B cell (primary cell): ENCODE data around the gene RASSF3. TPM values are rescaled to one million over a fixed set of nuclear protein-coding genes. Genes with fewer than 3 reads are reported as not detected.

ENCODE experiments used
- ATAC-seq: fragments of 200-7000 bp; cut with Tn5 transposase; one replicate; pipeline ENCODE4 v1.10.0; 2021; ENCODE audit warnings: low read depth, mild to moderate bottlenecking, moderate number of reproducible peaks, moderate library complexity
- CTCF ChIA-PET: fragments of 350-600 bp; sonication (Branson Sonifier 250); formaldehyde crosslinking; loops from one replicate; lab custom pipeline; 2021; ENCODE audit warnings: antibody characterized with exemption, inconsistent platforms; lab: Charles Lee
- POLR2A ChIA-PET: fragments of 350-600 bp; sonication (Branson Sonifier 250); formaldehyde crosslinking; loops from one replicate; lab custom pipeline; 2021; ENCODE audit warnings: antibody characterized with exemption; lab: Charles Lee
- DNase-seq: peaks from one replicate; pipeline ENCODE4 v3.0.0; 2013
- H2AFZ ChIP-seq: 2 replicates; pipeline ENCODE4 v1.6.1; 2012; ENCODE audit warnings: mild to moderate bottlenecking, low read depth, low read length; ENCODE audit not compliant: insufficient read depth, poor library complexity, severe bottlenecking
- H3K27ac ChIP-seq, 2 donors: 1 replicate in 1 of 2; 2 replicates in 1 of 2; pipeline ENCODE4 v1.5.1; 2012 to 2013; ENCODE audit warnings: low read length in 2 of 2, mild to moderate bottlenecking in 2 of 2, moderate library complexity in 1 of 2
- H3K27me3 ChIP-seq, 4 experiments: fragments of 200-600 bp in 1 of 4; sonication (generic) in 1 of 4; replicated peaks in 1 of 4; 1 replicate in 2 of 4; 2 replicates in 2 of 4; pipeline versions ENCODE4 v1.6.1 to v1.7.0; 2013 to 2016; ENCODE audit warnings: low read length in 3 of 4, mild to moderate bottlenecking in 2 of 4, mixed read lengths in 1 of 4, moderate library complexity in 1 of 4; ENCODE audit not compliant: insufficient read depth in 4 of 4, control insufficient read depth in 3 of 4; ENCODE audit errors: control extremely low read depth in 1 of 4
- H3K36me3 ChIP-seq, 2 experiments: replicated peaks in 1 of 2; 1 replicate in 1 of 2; 2 replicates in 1 of 2; pipeline versions ENCODE4 v1.6.1 to v1.7.1; 2013; ENCODE audit warnings: low read length in 1 of 2; ENCODE audit not compliant: insufficient read depth in 2 of 2, control insufficient read depth in 1 of 2; ENCODE audit errors: control extremely low read depth in 1 of 2, extremely low read depth in 1 of 2
- H3K4me1 ChIP-seq, 2 donors: fragments of 200-600 bp in 1 of 2; sonication (generic) in 1 of 2; 1 replicate in 1 of 2; 2 replicates in 1 of 2; pipeline versions ENCODE4 v1.5.1 to v1.6.1; 2013 to 2017; ENCODE audit warnings: low read length in 2 of 2; ENCODE audit not compliant: control insufficient read depth in 2 of 2, insufficient read depth in 2 of 2
- H3K4me2 ChIP-seq: replicated peaks from 2 replicates; pipeline ENCODE3; 2012; ENCODE audit warnings: mild to moderate bottlenecking, low read depth, low read length; ENCODE audit not compliant: poor library complexity, severe bottlenecking
- H3K4me3 ChIP-seq, 5 experiments: fragments of 200-600 bp in 1 of 5; sonication (generic) in 1 of 5; 1 replicate in 3 of 5; 2 replicates in 2 of 5; pipeline versions ENCODE4 v1.5.1 to v1.7.0; 2011 to 2016; ENCODE audit warnings: low read length in 4 of 5, mild to moderate bottlenecking in 4 of 5, low read depth in 2 of 5, control low read depth in 1 of 5, moderate library complexity in 1 of 5; ENCODE audit not compliant: insufficient read depth in 1 of 5; ENCODE audit errors: control extremely low read depth in 1 of 5, extremely low read depth in 1 of 5
- H3K79me2 ChIP-seq: fragments of 200-600 bp; sonication (generic); one replicate; pipeline ENCODE4 v1.6.0; 2016; ENCODE audit warnings: low read length; ENCODE audit not compliant: control insufficient read depth, insufficient read depth
- H3K9ac ChIP-seq: fragments of 200-600 bp; sonication (generic); 2 replicates; pipeline ENCODE4 v1.6.1; 2017; ENCODE audit warnings: mild to moderate bottlenecking, low read length, moderate library complexity
- H3K9me3 ChIP-seq, 3 donors: one replicate each; pipeline versions ENCODE4 v1.6.1 to v1.7.1; 2013; ENCODE audit warnings: low read length in 2 of 3; ENCODE audit not compliant: control insufficient read depth in 2 of 3, insufficient read depth in 1 of 3; ENCODE audit errors: control extremely low read depth in 1 of 3
- H4K20me1 ChIP-seq: 2 replicates; pipeline ENCODE4 v1.6.0; 2012; ENCODE audit warnings: mild to moderate bottlenecking, low read length; ENCODE audit not compliant: insufficient read depth, control insufficient read depth, poor library complexity, severe bottlenecking
- H3K27ac Mint-ChIP-seq: one replicate; pipeline ENCODE4 v1.8.0; 2021; ENCODE audit warnings: mixed read lengths
- H3K27me3 Mint-ChIP-seq: one replicate; pipeline ENCODE4 v1.8.0; 2021; ENCODE audit warnings: mixed read lengths
- H3K4me1 Mint-ChIP-seq: one replicate; pipeline ENCODE4 v1.8.0; 2021; ENCODE audit warnings: mixed read lengths
- H3K4me3 Mint-ChIP-seq: one replicate; pipeline ENCODE4 v1.8.0; 2021; ENCODE audit warnings: mixed read lengths
- H3K9me3 Mint-ChIP-seq: one replicate; pipeline ENCODE4 v1.8.0; 2022; ENCODE audit warnings: mixed read lengths; ENCODE audit not compliant: insufficient read depth
- EZH2 ChIP-seq: IDR thresholded peaks from 2 replicates; pipeline ENCODE4 v1.6.1; 2012; ENCODE audit warnings: borderline replicate concordance, low read depth, mild to moderate bottlenecking, moderate library complexity, low read length; ENCODE audit not compliant: insufficient read depth, poor library complexity, severe bottlenecking
- WGBS: methylation state at CpG from one replicate; pipeline ENCODE4 v1.1.5; 2013; ENCODE audit warnings: missing lambda C conversion rate; ENCODE audit not compliant: insufficient coverage; 5-methylcytosine and 5-hydroxymethylcytosine counted together
- intact Hi-C: fragments of 100-400 bp; cut with micrococcal nuclease; formaldehyde crosslinking; loops from one replicate; pipeline ENCODE4 v1.10.0; 2022
- polyA plus RNA-seq: library from polyadenylated mRNA; depleted of rRNA; stranded (reverse); fragments of >200 nt; gene quantifications from 2 replicates; pipeline ENCODE4 v1.2.3, GENCODE V29; 2012
- total RNA-seq, 2 donors: library from RNA; stranded (reverse); fragments of 120-200 nt in 1 of 2; gene quantifications; 1 replicate in 1 of 2; 2 replicates in 1 of 2; pipeline versions ENCODE4 v1.2.3 to v1.2.4, GENCODE V29; 2013 to 2022
- TF ChIP-seq, protein P1 (sequence below): fragments of 200-600 bp; IDR thresholded peaks from one replicate; pipeline ENCODE4 v1.8.0; 2022; ENCODE audit warnings: antibody characterized with exemption, mild to moderate bottlenecking

RASSF3 gene
- total and polyA plus RNA-seq, 2 donors (not counting 1 experiment from before 2014, with no cell fraction given): 25.8 to 104 TPM

DNA sequence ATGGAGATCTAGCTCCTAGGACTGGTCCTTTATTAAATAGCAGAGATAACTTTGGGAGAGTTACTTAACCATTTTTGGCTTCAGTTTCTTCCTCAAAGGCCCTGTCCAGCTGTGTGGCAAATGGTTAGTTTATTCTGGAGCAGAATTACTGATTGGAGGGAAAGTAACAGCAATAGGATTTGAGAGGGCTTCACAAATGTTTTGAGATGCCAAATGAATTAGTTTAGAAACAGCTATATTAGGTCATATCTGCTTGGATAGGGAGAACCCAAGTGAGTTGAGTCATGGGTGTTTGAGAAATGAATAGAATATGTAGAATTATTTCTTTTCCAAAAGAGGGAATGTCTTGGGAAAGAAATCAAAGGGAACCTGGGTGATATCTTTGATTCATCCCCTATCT lies 17.5 kb downstream of the RASSF3 start:
- Histone ChIP-seq H3K4me1 (peaks cover 55 to 80% of the 10 kb centered on the region in 2 donors), H3K9me3 (no peaks in the 10 kb centered on the region), H2AFZ (no peak overlapping the region), H3K27ac (peak overlapping the region in 1 of 2 donors; percentile 14), H4K20me1 (peaks cover 29% of the 10 kb centered on the region), H3K79me2 (peaks cover 100% of the 10 kb centered on the region), H3K4me2 (no peak overlapping the region), H3K9ac (no peak overlapping the region), H3K4me3 (no peak overlapping the region), H3K36me3 (peaks cover 3 to 12% of the 10 kb centered on the region in 2 experiments), H3K27me3 (no peaks in the 10 kb centered on the region)
- DNase-seq: no peak
- TF ChIP-seq EZH2: no peak
- TF ChIP-seq, protein P1, sequence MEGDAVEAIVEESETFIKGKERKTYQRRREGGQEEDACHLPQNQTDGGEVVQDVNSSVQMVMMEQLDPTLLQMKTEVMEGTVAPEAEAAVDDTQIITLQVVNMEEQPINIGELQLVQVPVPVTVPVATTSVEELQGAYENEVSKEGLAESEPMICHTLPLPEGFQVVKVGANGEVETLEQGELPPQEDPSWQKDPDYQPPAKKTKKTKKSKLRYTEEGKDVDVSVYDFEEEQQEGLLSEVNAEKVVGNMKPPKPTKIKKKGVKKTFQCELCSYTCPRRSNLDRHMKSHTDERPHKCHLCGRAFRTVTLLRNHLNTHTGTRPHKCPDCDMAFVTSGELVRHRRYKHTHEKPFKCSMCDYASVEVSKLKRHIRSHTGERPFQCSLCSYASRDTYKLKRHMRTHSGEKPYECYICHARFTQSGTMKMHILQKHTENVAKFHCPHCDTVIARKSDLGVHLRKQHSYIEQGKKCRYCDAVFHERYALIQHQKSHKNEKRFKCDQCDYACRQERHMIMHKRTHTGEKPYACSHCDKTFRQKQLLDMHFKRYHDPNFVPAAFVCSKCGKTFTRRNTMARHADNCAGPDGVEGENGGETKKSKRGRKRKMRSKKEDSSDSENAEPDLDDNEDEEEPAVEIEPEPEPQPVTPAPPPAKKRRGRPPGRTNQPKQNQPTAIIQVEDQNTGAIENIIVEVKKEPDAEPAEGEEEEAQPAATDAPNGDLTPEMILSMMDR: no peak
- H3K27ac Mint-ChIP-seq: peak overlapping the region; percentile 51
- no peak overlapping the region for H3K4me3 Mint-ChIP-seq
- H3K9me3 Mint-ChIP-seq: no peaks in the 10 kb centered on the region
- H3K4me1 Mint-ChIP-seq: peaks cover 73% of the 10 kb centered on the region
- no peaks in the 10 kb centered on the region for H3K27me3 Mint-ChIP-seq
- intact Hi-C loops: loop anchor here (5.0 kb wide), 1 partner anchor 40 kb away; no protein-coding TSS in a partner anchor
- CTCF ChIA-PET: interaction anchor here (0.8 to 1.4 kb wide), 3 partner anchors 13 to 79 kb away, joined by 3 to 7 read pairs (median 3); no protein-coding TSS in a partner anchor
- no peak for ATAC-seq
- POLR2A ChIA-PET: interaction anchor here (0.6 kb wide), 1 partner anchor 19 kb away, joined by 5 read pairs; no protein-coding TSS in a partner anchor

GRCh38 chr12:64631197-64631596 lies 20.9 kb downstream of the RASSF3 start:
- peaks cover 31 to 61% of the 10 kb centered on the region in 2 donors for H3K4me1 ChIP-seq
- peaks cover 100% of the 10 kb centered on the region for H3K79me2 ChIP-seq
- H3K27ac Mint-ChIP-seq: peak overlapping the region; percentile 66
- H3K27me3 ChIP-seq: no peaks in the 10 kb centered on the region
- 36% methylated on average over 5 of the region's 5 CpGs for WGBS
- peak; percentile 79 for ATAC-seq
- peak overlapping the region in 1 of 2 donors; percentile 53 for H3K27ac ChIP-seq
- no peak overlapping the region for H2AFZ ChIP-seq
- H3K4me2 ChIP-seq: peak overlapping the region; percentile 51
- H3K9me3 ChIP-seq: peaks cover 0 to 4% (median 0%) of the 10 kb centered on the region in 3 donors
- H4K20me1 ChIP-seq: peaks cover 62% of the 10 kb centered on the region
- intact Hi-C loops: no loop called here
- peak overlapping the region; percentile 60 for H3K4me3 Mint-ChIP-seq
- no peaks in the 10 kb centered on the region for H3K9me3 Mint-ChIP-seq
- POLR2A ChIA-PET: interaction anchor here (0.6 kb wide), 1 partner anchor 1456 kb away, joined by 3 read pairs; no protein-coding TSS in a partner anchor
- peaks cover 73% of the 10 kb centered on the region for H3K4me1 Mint-ChIP-seq
- CTCF ChIA-PET: interaction anchor here (2.6 kb wide), 1 partner anchor 12 kb away, joined by 8 read pairs; no protein-coding TSS in a partner anchor
- H3K4me3 ChIP-seq: no peak overlapping the region
- DNase-seq: peak; percentile 44
- peak overlapping the region; percentile 9 for H3K9ac ChIP-seq
- H3K36me3 ChIP-seq: peaks cover 6 to 21% of the 10 kb centered on the region in 2 experiments
- TF ChIP-seq EZH2: no peak
- TF ChIP-seq, protein P1: no peak
- no peaks in the 10 kb centered on the region for H3K27me3 Mint-ChIP-seq
